Uterus (tissue), 4 donors: Measurements from ENCODE around the gene ARMH1. TPM values are rescaled to one million over a fixed set of nuclear protein-coding genes. Genes with fewer than 3 reads are reported as not detected.

Experiments
- DNase-seq, 2 donors: peaks; one replicate each; pipeline ENCODE4 v3.0.0-alpha.2; 2019 to 2020
- H3K27ac ChIP-seq, 2 donors: fragments of 200-600 bp; sonication (generic); 1 replicate in 1 of 2; 2 replicates in 1 of 2; pipeline ENCODE4 v1.5.1; 2016 to 2018
- H3K27me3 ChIP-seq, 2 donors: fragments of 200-600 bp; sonication (generic); one replicate each; pipeline ENCODE4 v1.5.1; 2018 to 2019; ENCODE audit warnings: control low read depth in 1 of 2
- H3K36me3 ChIP-seq, 2 donors: fragments of 200-600 bp; sonication (generic); one replicate each; pipeline ENCODE4 v1.5.1; 2019; ENCODE audit warnings: control low read depth in 1 of 2
- H3K4me1 ChIP-seq, 2 donors: fragments of 200-600 bp; sonication (generic); one replicate each; pipeline ENCODE4 v1.5.1; 2018 to 2019; ENCODE audit warnings: control low read depth in 1 of 2
- H3K4me3 ChIP-seq, 2 donors: fragments of 200-600 bp; sonication (generic); 1 replicate in 1 of 2; 2 replicates in 1 of 2; pipeline ENCODE4 v1.5.1; 2018 to 2019; ENCODE audit warnings: mild to moderate bottlenecking in 1 of 2
- H3K9me3 ChIP-seq, 2 donors: fragments of 200-600 bp; sonication (generic); one replicate each; pipeline ENCODE4 v1.5.1; 2019; ENCODE audit warnings: control low read depth in 1 of 2
- CTCF ChIP-seq, 4 experiments: fragments of 200-600 bp in 2 of 4; fragments of 450-650 bp in 2 of 4; sonication (generic) in 2 of 4; IDR thresholded peaks; one replicate each; pipeline ENCODE4 v1.5.1; 2016 to 2019; ENCODE audit warnings: antibody characterized with exemption in 4 of 4, mild to moderate bottlenecking in 2 of 4, moderate library complexity in 1 of 4
- POLR2A ChIP-seq, 2 donors: fragments of 450-650 bp; IDR thresholded peaks; one replicate each; pipeline ENCODE4 v1.6.1; 2016; ENCODE audit warnings: antibody characterized with exemption in 2 of 2, mild to moderate bottlenecking in 1 of 2, moderate library complexity in 1 of 2
- intact Hi-C: fragments of 100-400 bp; cut with DNase I; formaldehyde crosslinking; loops from one replicate; pipeline ENCODE4 v1.15.1; 2023; ENCODE audit warnings: low total_unique reads
- total RNA-seq, 4 donors: library from RNA; depleted of rRNA in 3 of 4; stranded (reverse); fragments of >200 nt in 3 of 4; gene quantifications; one replicate each; pipeline versions ENCODE4 v1.1.0 to v1.2.4, GENCODE V29; 2014 to 2023
- donor health status: DM: yes; HTN: yes; CAD: no.

ARMH1 gene
- total RNA-seq, 4 donors from 2014 or later, result 2.7 to 7.7 (median 5.2) TPM; not detected in 1

DNA sequence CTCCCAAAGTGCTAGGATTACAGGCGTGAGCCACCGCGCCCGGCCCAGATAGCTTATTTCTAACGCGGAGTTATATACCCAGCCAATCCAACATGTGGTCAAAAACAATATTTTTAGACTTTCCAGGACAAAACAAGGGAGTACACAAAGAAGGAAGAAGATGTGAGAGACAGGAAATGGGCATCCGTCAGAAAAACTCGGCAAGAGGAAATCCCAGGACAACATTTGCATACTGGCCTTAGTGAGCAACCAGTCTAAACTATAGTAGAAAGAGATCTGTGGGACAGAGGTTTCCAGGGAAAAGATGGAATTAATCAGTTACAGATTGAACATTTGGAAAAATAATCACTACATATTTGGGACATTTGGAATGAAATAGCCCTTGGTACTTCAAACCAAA, 11.4 kb downstream of the ARMH1 start:
- H3K27me3 ChIP-seq, result no peaks in the 10 kb centered on the region

GRCh38 chr1:44688760-44689446, 14.4 kb downstream of the ARMH1 start:
- Histone ChIP-seq H3K4me1 (no peaks in the 10 kb centered on the region), H3K27me3 (no peaks in the 10 kb centered on the region), H3K9me3 (no peaks in the 10 kb centered on the region), H3K36me3 (no peaks in the 10 kb centered on the region), H3K27ac (peak overlapping the region; percentile 71 to 78), H3K4me3 (no peak overlapping the region)
- TF ChIP-seq POLR2A (IDR thresholded peaks at IDR 0.05) (no peak), CTCF (IDR thresholded peaks at IDR 0.05) (no peak)
- DNase-seq, result peak; percentile 20 to 44
- intact Hi-C loops, result no loop called here

More for the DNA sequence above, 11.4 kb downstream of the ARMH1 start:
- Histone ChIP-seq H3K27ac (no peak overlapping the region), H3K4me1 (no peaks in the 10 kb centered on the region), H3K9me3 (no peaks in the 10 kb centered on the region), H3K36me3 (no peaks in the 10 kb centered on the region), H3K4me3 (no peak overlapping the region)
- no peak for DNase-seq
- intact Hi-C loops, result no loop called here
- TF ChIP-seq POLR2A (IDR thresholded peaks at IDR 0.05) (no peak), CTCF (IDR thresholded peaks at IDR 0.05) (no peak)

DNA sequence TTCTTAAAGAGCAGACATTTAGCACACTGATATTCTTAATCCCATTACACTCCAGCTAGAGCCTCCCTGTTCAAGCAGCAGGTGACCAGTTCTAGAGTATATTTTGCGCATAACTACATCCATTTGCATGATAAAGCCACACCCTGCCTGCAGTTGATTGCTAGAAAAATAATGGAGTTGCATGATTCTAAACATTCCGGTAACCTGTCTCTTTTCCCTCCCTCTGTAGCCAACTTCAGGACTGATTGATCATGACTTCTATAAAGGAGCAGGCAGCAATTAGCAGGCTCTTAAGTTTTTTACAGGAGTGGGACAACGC, 14.9 kb downstream of the ARMH1 start:
- DNase-seq, result no peak
- H3K36me3 ChIP-seq, result no peaks in the 10 kb centered on the region
- intact Hi-C loops, result no loop called here
- no peak overlapping the region for H3K4me3 ChIP-seq
- H3K27me3 ChIP-seq, result no peaks in the 10 kb centered on the region
- TF ChIP-seq CTCF (IDR thresholded peaks at IDR 0.05) (no peak), POLR2A (IDR thresholded peaks at IDR 0.05) (no peak)
- peak overlapping the region in 1 of 2 donors; percentile 78 for H3K27ac ChIP-seq
- H3K9me3 ChIP-seq, result no peaks in the 10 kb centered on the region
- H3K4me1 ChIP-seq, result no peaks in the 10 kb centered on the region

GRCh38 chr1:44693159-44693558, 18.6 kb downstream of the ARMH1 start:
- Histone ChIP-seq H3K27me3 (no peaks in the 10 kb centered on the region), H3K36me3 (no peaks in the 10 kb centered on the region), H3K9me3 (no peaks in the 10 kb centered on the region), H3K4me1 (no peaks in the 10 kb centered on the region), H3K27ac (no peak overlapping the region), H3K4me3 (no peak overlapping the region)
- DNase-seq, result no peak
- no peak for TF ChIP-seq CTCF (IDR thresholded peaks at IDR 0.05)
- no peak for TF ChIP-seq POLR2A (IDR thresholded peaks at IDR 0.05)
- intact Hi-C loops, result no loop called here

DNA sequence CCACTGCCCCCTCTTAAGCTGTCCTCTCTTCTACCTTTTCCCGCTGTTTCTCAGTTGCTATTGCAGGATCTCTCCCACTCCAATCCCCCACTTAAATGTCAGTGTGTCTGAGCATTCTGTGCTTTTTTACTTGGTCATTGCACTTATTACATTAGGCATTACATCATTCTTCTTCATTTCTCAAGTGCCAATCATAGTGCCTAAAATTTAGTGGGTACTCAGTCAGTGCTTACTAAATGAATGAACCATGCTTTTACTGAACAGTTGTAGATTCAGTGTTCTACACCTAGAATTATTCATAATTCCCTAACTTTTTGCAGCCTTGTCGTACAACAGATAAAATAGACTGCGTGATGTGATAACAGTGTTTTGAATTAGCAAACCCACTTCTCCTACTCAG, 19.4 kb downstream of the ARMH1 start:
- no peak overlapping the region for H3K4me3 ChIP-seq
- no peaks in the 10 kb centered on the region for H3K9me3 ChIP-seq
- H3K4me1 ChIP-seq, result no peaks in the 10 kb centered on the region
- H3K36me3 ChIP-seq, result no peaks in the 10 kb centered on the region
- intact Hi-C loops, result no loop called here
- DNase-seq, result no peak
- H3K27me3 ChIP-seq, result no peaks in the 10 kb centered on the region
- no peak overlapping the region for H3K27ac ChIP-seq
- TF ChIP-seq CTCF (IDR thresholded peaks at IDR 0.05) (no peak), POLR2A (IDR thresholded peaks at IDR 0.05) (no peak)
